ENCODE measurements around the gene SYTL1.

DNA sequence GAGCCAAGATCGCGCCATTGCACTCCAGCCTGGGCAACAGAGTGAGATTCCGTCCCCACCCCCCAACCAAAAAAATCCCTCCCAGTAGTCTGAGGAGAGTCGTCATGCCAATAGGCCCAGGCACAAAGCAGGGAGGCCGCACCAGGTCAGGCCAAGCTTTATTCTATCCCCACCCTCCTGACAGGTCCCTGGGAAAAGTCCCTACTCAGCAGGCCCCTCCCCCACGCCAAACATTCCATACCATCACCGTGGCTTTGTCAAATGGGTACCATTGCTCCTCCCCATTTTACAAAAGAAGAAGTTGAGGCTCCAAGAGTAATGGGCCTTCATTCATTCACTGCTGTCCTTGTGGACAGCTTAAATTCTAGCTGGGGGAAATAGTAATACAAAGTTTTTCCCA, 55.9 kb downstream of the SYTL1 start:
- TF ChIP-seq CTCF (conservative IDR thresholded peaks at IDR 0.05; ENCODE audit: low read length) (no peak), EZH2phosphoT487 (IDR thresholded peaks at IDR 0.05; ENCODE audit: borderline replicate concordance, low read depth, low read length) (no peak)

All from OCI-LY7 (cell line).